Sigmoid colon (tissue), 7 donors: ENCODE results near the gene DRAP1. TPM values are rescaled to one million over a fixed set of nuclear protein-coding genes. Genes with fewer than 3 reads are reported as not detected.
A peak's percentile ranks its signal among the peaks of the same experiment; 100 is the strongest.

Experiments used
- DNase-seq: peaks from one replicate; pipeline ENCODE4 v3.0.0-alpha.2; 2019
- H3K27ac ChIP-seq, 4 donors: fragments of 200-600 bp; sonication (generic); one replicate each; pipeline ENCODE4 v1.5.1; 2016 to 2019; ENCODE audit warnings: mild to moderate bottlenecking in 1 of 4
- H3K27me3 ChIP-seq, 3 donors: fragments of 200-600 bp; sonication (generic); one replicate each; pipeline ENCODE4 v1.5.1; 2019; ENCODE audit warnings: mild to moderate bottlenecking in 1 of 3
- H3K36me3 ChIP-seq, 4 donors: fragments of 200-600 bp; sonication (generic); one replicate each; pipeline ENCODE4 v1.5.1; 2016 to 2019
- H3K4me1 ChIP-seq, 4 donors: fragments of 200-600 bp; sonication (generic); one replicate each; pipeline ENCODE4 v1.5.1; 2017 to 2019
- H3K4me3 ChIP-seq, 4 donors: fragments of 200-600 bp; sonication (generic); one replicate each; pipeline ENCODE4 v1.5.1; 2017 to 2019; ENCODE audit warnings: mild to moderate bottlenecking in 2 of 4, moderate library complexity in 1 of 4
- H3K9me3 ChIP-seq, 4 donors: fragments of 200-600 bp in 3 of 4; sonication (generic) in 3 of 4; one replicate each; pipeline versions ENCODE4 v1.5.1 to v1.6.1; 2013 to 2019
- CTCF ChIP-seq, 4 experiments: fragments of 450-650 bp in 3 of 4; fragments of 200-600 bp in 1 of 4; IDR thresholded peaks; one replicate each; pipeline ENCODE4 v1.5.1; 2016 to 2019; ENCODE audit warnings: antibody characterized with exemption in 4 of 4, mild to moderate bottlenecking in 3 of 4, moderate library complexity in 2 of 4
- EP300 ChIP-seq, 4 donors: sonication (generic); formaldehyde crosslinking; IDR thresholded peaks; one replicate each; pipeline ENCODE4 v1.6.1; 2017; ENCODE audit warnings: antibody characterized with exemption in 4 of 4
- POLR2A ChIP-seq, 2 donors: fragments of 450-650 bp; IDR thresholded peaks; one replicate each; pipeline ENCODE4 v1.6.1; 2016; ENCODE audit warnings: antibody characterized with exemption in 2 of 2, mild to moderate bottlenecking in 2 of 2, moderate library complexity in 2 of 2
- POLR2AphosphoS5 ChIP-seq, 4 donors: sonication (generic); formaldehyde crosslinking; IDR thresholded peaks; one replicate each; pipeline ENCODE4 v1.6.1; 2017; ENCODE audit warnings: antibody characterized with exemption in 4 of 4
- WGBS, 2 donors: extraction: QIAGEN DNeasy Blood & Tissue Kit; methylation state at CpG; one replicate each; pipeline ENCODE4 v1.1.7; 2013; 5-methylcytosine and 5-hydroxymethylcytosine counted together
- intact Hi-C: fragments of 100-400 bp; cut with DNase I; formaldehyde crosslinking; loops from one replicate; pipeline ENCODE4 v1.15.1; 2023
- polyA plus RNA-seq, 3 donors: library from polyadenylated mRNA; stranded (reverse); fragments of 200-250 nt; gene quantifications; one replicate each; pipeline ENCODE4 v1.2.3, GENCODE V29; 2013
- total RNA-seq, 4 donors: library from RNA; depleted of rRNA; stranded (reverse); fragments of >200 nt; gene quantifications; one replicate each; pipeline ENCODE4 v1.1.0, GENCODE V29; 2016
- donor health status: healthy with polysubstance abuse.
- donor health status: Bipolar disorder and iron deficiency.
- donor health status: healthy.

Gene DRAP1
- total and polyA plus RNA-seq, 7 donors: 58.9 to 115 (median 77.5) TPM

GRCh38 chr11:65883786-65884715 is 35.2 kb upstream of the DRAP1 start:
- H3K36me3 ChIP-seq: peaks cover 4 to 45% (median 15%) of the 10 kb centered on the region in 4 donors
- peak overlapping the region in 3 of 4 donors; percentile 11 to 63 (median 52) for H3K27ac ChIP-seq
- WGBS, 2 donors: 82 to 88% methylated on average over 28 of the region's 28 CpGs

GRCh38 chr11:65884716-65885092 is 34.5 kb upstream of the DRAP1 start:
- DNase-seq: peak; percentile 88
- H3K36me3 ChIP-seq: peaks cover 4 to 45% (median 15%) of the 10 kb centered on the region in 4 donors

More at GRCh38 chr11:65883786-65884715, 35.2 kb upstream of the DRAP1 start:
- TF ChIP-seq CTCF (IDR thresholded peaks at IDR 0.05): no peak
- no peak for TF ChIP-seq POLR2A (IDR thresholded peaks at IDR 0.05)
- no peak for TF ChIP-seq POLR2AphosphoS5 (IDR thresholded peaks at IDR 0.05)
- Histone ChIP-seq H3K27me3 (no peaks in the 10 kb centered on the region), H3K4me1 (peaks cover 0 to 31% (median 28%) of the 10 kb centered on the region in 4 donors), H3K9me3 (no peaks in the 10 kb centered on the region), H3K4me3 (no peak overlapping the region)
- DNase-seq: peak; percentile 65
- intact Hi-C loops: loop anchor here (1.0 kb wide), 1 partner anchor 105 kb away; no protein-coding TSS in a partner anchor

DNA sequence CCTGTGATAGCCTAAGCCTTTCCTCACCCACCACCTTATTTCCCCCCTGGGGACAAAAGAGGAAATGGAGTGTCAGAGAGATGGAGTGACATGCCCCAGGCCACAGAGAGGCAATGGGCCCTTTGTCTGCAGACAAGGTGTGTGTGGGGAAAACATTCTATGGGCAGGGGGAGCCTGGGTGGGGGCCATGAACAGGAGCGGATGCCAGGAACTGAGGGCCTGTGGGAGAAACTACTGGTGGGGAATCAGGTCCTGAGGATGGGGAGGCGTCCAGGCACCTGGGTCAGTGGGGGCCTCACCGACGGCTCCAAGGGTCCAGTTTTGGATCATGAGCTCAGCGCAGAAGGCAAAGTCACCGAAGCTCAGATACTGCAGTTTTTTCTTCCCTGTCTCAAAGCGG is 34.0 kb upstream of the DRAP1 start:
- no peaks in the 10 kb centered on the region for H3K27me3 ChIP-seq
- peaks cover 0 to 43% (median 39%) of the 10 kb centered on the region in 4 donors for H3K4me1 ChIP-seq
- no peaks in the 10 kb centered on the region for H3K9me3 ChIP-seq
- 94 to 97% methylated on average over 7 of the region's 7 CpGs for WGBS, 2 donors
- peaks cover 4 to 45% (median 15%) of the 10 kb centered on the region in 4 donors for H3K36me3 ChIP-seq
- no peak for DNase-seq
- TF ChIP-seq POLR2AphosphoS5 (IDR thresholded peaks at IDR 0.05) (no peak), CTCF (IDR thresholded peaks at IDR 0.05) (no peak), POLR2A (IDR thresholded peaks at IDR 0.05) (no peak), EP300 (IDR thresholded peaks at IDR 0.05) (no peak)
- peak overlapping the region in 3 of 4 donors; percentile 20 to 63 (median 52) for H3K27ac ChIP-seq
- intact Hi-C loops: loop anchor here (5.0 kb wide), 1 partner anchor 117 kb away; the partner anchor contains the start of genes BANF1 and EIF1AD
- no peak overlapping the region for H3K4me3 ChIP-seq

More at GRCh38 chr11:65884716-65885092, 34.5 kb upstream of the DRAP1 start:
- intact Hi-C loops: loop anchor here (1.0 to 5.0 kb wide), 2 partner anchors 105 to 118 kb away; partner anchors contain the start of genes BANF1 and EIF1AD
- no peaks in the 10 kb centered on the region for H3K27me3 ChIP-seq
- TF ChIP-seq EP300 (IDR thresholded peaks at IDR 0.05): no peak
- no peak for TF ChIP-seq POLR2A (IDR thresholded peaks at IDR 0.05)
- TF ChIP-seq POLR2AphosphoS5 (IDR thresholded peaks at IDR 0.05): peak in 3 of 4 donors; percentile 38 to 44 (median 42)
- peak; percentile 99 to 100 (median 99) for TF ChIP-seq CTCF (IDR thresholded peaks at IDR 0.05)
- H3K27ac ChIP-seq: peak overlapping the region in 3 of 4 donors; percentile 20 to 63 (median 52)
- 16 to 24% methylated on average over 9 of the region's 9 CpGs for WGBS, 2 donors
- H3K9me3 ChIP-seq: no peaks in the 10 kb centered on the region
- H3K4me1 ChIP-seq: peaks cover 0 to 38% (median 34%) of the 10 kb centered on the region in 4 donors
- H3K4me3 ChIP-seq: no peak overlapping the region

- peaks cover 0 to 48% (median 40%) of the 10 kb centered on the region in 4 donors for H3K4me1 ChIP-seq
- peak overlapping the region in 1 of 4 donors; percentile 52 for H3K27ac ChIP-seq
- H3K27me3 ChIP-seq: no peaks in the 10 kb centered on the region
- 81 to 90% methylated on average over 12 of the region's 12 CpGs for WGBS, 2 donors
- no peak for TF ChIP-seq CTCF (IDR thresholded peaks at IDR 0.05)
- no peak for TF ChIP-seq POLR2A (IDR thresholded peaks at IDR 0.05)
- TF ChIP-seq EP300 (IDR thresholded peaks at IDR 0.05): no peak
- no peak for TF ChIP-seq POLR2AphosphoS5 (IDR thresholded peaks at IDR 0.05)
- no peak overlapping the region for H3K4me3 ChIP-seq
- H3K9me3 ChIP-seq: no peaks in the 10 kb centered on the region
- peaks cover 4 to 45% (median 15%) of the 10 kb centered on the region in 4 donors for H3K36me3 ChIP-seq
- no peak for DNase-seq
- intact Hi-C loops: loop anchor here (5.0 kb wide), 1 partner anchor 116 kb away; the partner anchor contains the start of genes BANF1 and EIF1AD
Measured at GRCh38 chr11:65885808-65886536, 33.3 kb upstream of the DRAP1 start.
